HG02885 (cell line): ENCODE results near the gene BTBD17.

Experiments
- ATAC-seq: cut with Tn5 transposase; IDR thresholded peaks from one replicate; pipeline ENCODE4 v1.9.1; 2021; ENCODE audit warnings: mild to moderate bottlenecking; ENCODE audit not compliant: unreplicated experiment, poor library complexity

Gene BTBD17

GRCh38 chr17:74339537-74340195, 22.0 kb downstream of the BTBD17 start:
- ATAC-seq, result no peak

- no peak for ATAC-seq
Observed at GRCh38 chr17:74337834-74338500, 23.7 kb downstream of the BTBD17 start.

GRCh38 chr17:74336307-74336706, 25.4 kb downstream of the BTBD17 start:
- no peak for ATAC-seq

- no peak for ATAC-seq
Observed at GRCh38 chr17:74335529-74336062, 26.1 kb downstream of the BTBD17 start.

- ATAC-seq, result no peak
Observed at GRCh38 chr17:74334393-74335039, 27.2 kb downstream of the BTBD17 start.

- ATAC-seq, result no peak
Observed at GRCh38 chr17:74332763-74333283, 28.8 kb downstream of the BTBD17 start.

GRCh38 chr17:74332017-74332650, 29.5 kb downstream of the BTBD17 start:
- ATAC-seq, result no peak

- no peak for ATAC-seq
Observed at GRCh38 chr17:74330446-74330845, 31.2 kb downstream of the BTBD17 start.

- no peak for ATAC-seq
Observed at GRCh38 chr17:74329378-74329777, 32.3 kb downstream of the BTBD17 start.

GRCh38 chr17:74328487-74328886, 33.2 kb downstream of the BTBD17 start:
- ATAC-seq, result no peak

- ATAC-seq, result no peak
Observed at GRCh38 chr17:74326506-74326905, 35.2 kb downstream of the BTBD17 start.

GRCh38 chr17:74325743-74326379, 35.8 kb downstream of the BTBD17 start, which contains the start of gene KIF19:
KIF19 (plus strand) TSS chr17:74326226; CDS start chr17:74326350, 124 bp downstream.
- ATAC-seq, result peak; percentile 60

GRCh38 chr17:74325376-74325742, 36.3 kb downstream of the BTBD17 start:
- no peak for ATAC-seq

GRCh38 chr17:74324521-74324920, 37.1 kb downstream of the BTBD17 start:
- ATAC-seq, result no peak

- no peak for ATAC-seq
Observed at GRCh38 chr17:74318391-74318790, 43.3 kb downstream of the BTBD17 start.

- no peak for ATAC-seq
Observed at GRCh38 chr17:74317071-74317470, 44.6 kb downstream of the BTBD17 start.

GRCh38 chr17:74316220-74316619, 45.4 kb downstream of the BTBD17 start:
- no peak for ATAC-seq

GRCh38 chr17:74314877-74315276, 46.8 kb downstream of the BTBD17 start:
- ATAC-seq, result no peak

- ATAC-seq, result no peak
Observed at GRCh38 chr17:74309902-74310301, 51.8 kb downstream of the BTBD17 start.
